HCT116 (cell line): Measurements from ENCODE around the gene HIPK2. TPM values are rescaled to one million over a fixed set of nuclear protein-coding genes. Genes with fewer than 3 reads are reported as not detected.

Experiments used
- ATAC-seq: fragments of 200-7000 bp; cut with Tn5 transposase; 2 replicates; pipeline ENCODE4 v1.9.1; 2020; ENCODE audit warnings: mild to moderate bottlenecking, moderate library complexity
- BruUV-seq: library from RNA; stranded (reverse); fragments of 400-500 nt; replicated peaks from 2 replicates; lab custom pipeline; 2021; lab: Mats Ljungman, UMichigan
- CTCF ChIA-PET: fragments of 300-600 bp; sonication (Branson Sonifier 250); formaldehyde crosslinking; loops from one replicate; lab custom pipeline; 2021; ENCODE audit warnings: antibody characterized with exemption; lab: Charles Lee
- POLR2A ChIA-PET: fragments of 300-600, 350-600 bp; sonication (Branson Sonifier 250); formaldehyde crosslinking; loops from one replicate; lab custom pipeline; 2021; ENCODE audit warnings: antibody characterized with exemption; lab: Charles Lee
- RAD21 ChIA-PET, 2 experiments: fragments of 300-600 bp; sonication (Branson Sonifier 250); formaldehyde crosslinking; loops; one replicate each; lab custom pipeline; 2023; ENCODE audit warnings: low total read pairs in 2 of 2; ENCODE audit not compliant: uncharacterized antibody in 2 of 2, unreplicated experiment in 2 of 2, low non-redundant PET in 1 of 2; lab: Charles Lee
- DNase-seq: peaks from one replicate; pipeline ENCODE4 v3.0.0-alpha.2; 2010; ENCODE audit warnings: low read depth, low spot score
- H2AFZ ChIP-seq: fragments of 200-600 bp; shearing (Covaris generic), sonication (generic); 2 replicates; pipeline ENCODE4 v1.6.1; 2017; ENCODE audit warnings: low read depth, mixed run types, mixed read lengths, antibody characterized with exemption, low read length; ENCODE audit not compliant: poor library complexity, severe bottlenecking
- H3K27ac ChIP-seq: 2 replicates; pipeline ENCODE4 v1.5.1; 2012; ENCODE audit warnings: low read depth, low read length
- H3K27me3 ChIP-seq: fragments of 200-600 bp; sonication (generic); 2 replicates; pipeline ENCODE4 v1.6.1; 2016; ENCODE audit warnings: mixed run types, low read length, mixed read lengths; ENCODE audit not compliant: insufficient read depth
- H3K36me3 ChIP-seq, 2 experiments: fragments of 200-500 bp in 1 of 2; fragments of 200-600 bp in 1 of 2; sonication (Bioruptor generic) in 1 of 2; sonication (generic) in 1 of 2; 2 replicates each; pipeline versions ENCODE4 v1.5.1 to v1.6.1; 2014 to 2016; ENCODE audit warnings: low read length in 2 of 2, inconsistent platforms in 1 of 2, mixed read lengths in 1 of 2, mixed run types in 1 of 2; ENCODE audit not compliant: insufficient read depth in 2 of 2, control insufficient read depth in 1 of 2
- H3K4me1 ChIP-seq, 2 experiments: fragments of 200-600 bp in 1 of 2; sonication (generic) in 1 of 2; 2 replicates each; pipeline versions ENCODE4 v1.5.1 to v1.6.1; 2012 to 2017; ENCODE audit warnings: low read length in 2 of 2, inconsistent platforms in 1 of 2, mild to moderate bottlenecking in 1 of 2, mixed read lengths in 1 of 2, mixed run types in 1 of 2, moderate library complexity in 1 of 2; ENCODE audit not compliant: insufficient read depth in 2 of 2, control insufficient read depth in 1 of 2
- H3K4me2 ChIP-seq: fragments of 200-600 bp; sonication (generic); 2 replicates; pipeline ENCODE4 v1.6.1; 2017; ENCODE audit warnings: mixed run types, low read length, mixed read lengths
- H3K4me3 ChIP-seq, 2 experiments: fragments of 200-600 bp in 1 of 2; sonication (generic) in 1 of 2; replicated peaks in 1 of 2; 2 replicates each; pipeline ENCODE4 v1.5.1; 2011 to 2016; ENCODE audit warnings: low read length in 2 of 2, control low read depth in 1 of 2, low read depth in 1 of 2, mild to moderate bottlenecking in 1 of 2, mixed read lengths in 1 of 2, mixed run types in 1 of 2
- H3K79me2 ChIP-seq: fragments of 200-600 bp; sonication (generic); 2 replicates; pipeline ENCODE4 v1.6.1; 2017; ENCODE audit warnings: mild to moderate bottlenecking, mixed run types, low read length, moderate library complexity, mixed read lengths; ENCODE audit not compliant: insufficient read depth
- H3K9ac ChIP-seq: fragments of 200-600 bp; sonication (generic); 2 replicates; pipeline ENCODE4 v1.6.1; 2016; ENCODE audit warnings: low read length, mixed read lengths
- H3K9me2 ChIP-seq: fragments of 200-600 bp; sonication (generic), shearing (Covaris generic); 2 replicates; pipeline ENCODE4 v1.6.1; 2017; ENCODE audit warnings: mixed run types, mild to moderate bottlenecking, moderate library complexity; ENCODE audit not compliant: insufficient read depth
- H3K9me3 ChIP-seq, 2 experiments: fragments of 200-500 bp in 1 of 2; fragments of 200-600 bp in 1 of 2; sonication (Bioruptor generic) in 1 of 2; sonication (generic) in 1 of 2; 2 replicates each; pipeline ENCODE4 v1.6.1; 2014 to 2017; ENCODE audit warnings: low read length in 2 of 2, mixed read lengths in 2 of 2, inconsistent platforms in 1 of 2, low read depth in 1 of 2, mild to moderate bottlenecking in 1 of 2, mixed run types in 1 of 2, moderate library complexity in 1 of 2; ENCODE audit not compliant: control insufficient read depth in 1 of 2, insufficient read depth in 1 of 2
- H4K20me1 ChIP-seq: fragments of 200-600 bp; sonication (generic), shearing (Covaris generic); 2 replicates; pipeline ENCODE4 v1.6.1; 2017; ENCODE audit warnings: mixed run types, mild to moderate bottlenecking, moderate library complexity; ENCODE audit not compliant: insufficient read depth
- CBX3 ChIP-seq: IDR thresholded peaks from 2 replicates; pipeline ENCODE4 v1.6.1; 2012; ENCODE audit warnings: low read depth
- ELF1 ChIP-seq: IDR thresholded peaks from 2 replicates; pipeline ENCODE4 v1.6.1; 2012; ENCODE audit warnings: low read depth, borderline replicate concordance
- EZH2phosphoT487 ChIP-seq: fragments of 200-600 bp; IDR thresholded peaks from 2 replicates; pipeline ENCODE4 v1.6.1; 2018; ENCODE audit warnings: antibody characterized with exemption, borderline replicate concordance
- FOSL1 ChIP-seq: IDR thresholded peaks from 2 replicates; pipeline ENCODE4 v1.6.1; 2012; ENCODE audit warnings: low read depth
- JUND ChIP-seq: IDR thresholded peaks from 2 replicates; pipeline ENCODE4 v1.6.1; 2012
- POLR2A ChIP-seq: IDR thresholded peaks from 2 replicates; pipeline ENCODE4 v1.7.0; 2011; ENCODE audit warnings: borderline replicate concordance; ENCODE audit not compliant: insufficient read depth, insufficient read length; ENCODE audit errors: extremely low read depth
- POLR2AphosphoS5 ChIP-seq: IDR thresholded peaks from 2 replicates; pipeline ENCODE4 v1.6.1; 2011; ENCODE audit warnings: mild to moderate bottlenecking, low read depth, low read length, moderate library complexity
- RAD21 ChIP-seq: IDR thresholded peaks from 2 replicates; pipeline ENCODE4 v1.6.1; 2012; ENCODE audit warnings: low read depth, mild to moderate bottlenecking
- SIN3A ChIP-seq: IDR thresholded peaks from 2 replicates; pipeline ENCODE4 v1.6.1; 2012; ENCODE audit warnings: low read depth
- SRF ChIP-seq: IDR thresholded peaks from 2 replicates; pipeline ENCODE4 v1.6.1; 2012; ENCODE audit warnings: low read depth
- TCF7L2 ChIP-seq: IDR thresholded peaks from 2 replicates; pipeline ENCODE4 v1.7.0; 2011; ENCODE audit warnings: borderline replicate concordance, inconsistent platforms; ENCODE audit not compliant: insufficient read depth, insufficient read length; ENCODE audit errors: extremely low read depth
- YY1 ChIP-seq: IDR thresholded peaks from 2 replicates; pipeline ENCODE4 v1.6.1; 2011; ENCODE audit warnings: low read length, low read depth, moderate library complexity, mild to moderate bottlenecking; ENCODE audit not compliant: insufficient replicate concordance; ENCODE audit errors: extremely low read depth
- ZFX ChIP-seq: fragments of 450-650 bp; IDR thresholded peaks from 2 replicates; pipeline ENCODE4 v1.6.1; 2017
- intact Hi-C: fragments of 100-400 bp; cut with micrococcal nuclease; formaldehyde crosslinking; loops from 2 replicates; pipeline ENCODE4 v1.10.0; 2022
- total RNA-seq: library from RNA; stranded (reverse); gene quantifications from one replicate; pipeline ENCODE4 v1.2.1, GENCODE V29; 2021; ENCODE audit not compliant: unreplicated experiment
- TF ChIP-seq, protein P1 (sequence below), 3 experiments: fragments of 200-600 bp in 1 of 3; sonication (generic) in 1 of 3; IDR thresholded peaks in 2 of 3; conservative IDR thresholded peaks in 1 of 3; 2 replicates each; pipeline ENCODE4 v1.5.1; 2012 to 2017; ENCODE audit warnings: low read depth in 2 of 3, low read length in 2 of 3, antibody characterized with exemption in 1 of 3, borderline replicate concordance in 1 of 3, control low read depth in 1 of 3, mild to moderate bottlenecking in 1 of 3, mixed read lengths in 1 of 3, mixed run types in 1 of 3, moderate library complexity in 1 of 3; ENCODE audit not compliant: insufficient read depth in 1 of 3
- TF ChIP-seq, protein P2 (sequence below): IDR thresholded peaks from 2 replicates; pipeline ENCODE4 v1.6.1; 2011; ENCODE audit warnings: mild to moderate bottlenecking, low read length, moderate library complexity; ENCODE audit not compliant: insufficient replicate concordance; ENCODE audit errors: extremely low read depth

Gene HIPK2
- total RNA-seq, 1 experiment from 2014 or later: 49.5 TPM

DNA sequence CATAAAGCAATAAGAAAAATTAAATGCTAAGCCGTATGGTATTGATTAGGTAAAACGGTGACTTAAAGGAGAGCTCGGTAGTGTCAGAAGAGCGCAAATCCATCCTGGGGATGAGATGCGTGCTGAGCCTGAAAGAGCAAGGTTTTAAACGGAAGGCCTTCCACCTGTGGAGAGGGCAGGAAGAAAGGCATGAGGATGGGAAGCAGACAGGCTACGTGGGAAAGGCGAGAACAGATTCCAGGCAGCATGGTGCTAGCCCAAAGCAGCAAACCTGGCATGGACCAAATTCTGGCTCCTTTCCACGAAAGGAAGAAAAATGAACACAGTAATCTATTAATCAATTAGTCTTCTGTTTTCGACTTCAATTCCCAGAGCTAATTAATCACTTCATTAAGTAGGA is 103.5 kb downstream of the HIPK2 start:
- Histone ChIP-seq H3K27ac (no peak overlapping the region), H3K36me3 (no peaks in the 10 kb centered on the region), H3K9me3 (no peaks in the 10 kb centered on the region), H3K9me2 (no peaks in the 10 kb centered on the region), H3K9ac (no peak overlapping the region), H3K27me3 (no peaks in the 10 kb centered on the region), H3K4me3 (no peak overlapping the region), H3K4me2 (no peak overlapping the region), H4K20me1 (no peaks in the 10 kb centered on the region), H3K79me2 (peaks cover 7% of the 10 kb centered on the region), H2AFZ (no peak overlapping the region), H3K4me1 (peaks cover 5 to 48% of the 10 kb centered on the region in 2 experiments)
- ChIA-PET RAD21 (no interaction called here), CTCF (no interaction called here), POLR2A (no interaction called here)
- no peak for DNase-seq
- no peak for ATAC-seq
- intact Hi-C loops: no loop called here
- TF ChIP-seq EZH2phosphoT487: no peak
- no peak for TF ChIP-seq YY1
- TF ChIP-seq TCF7L2: no peak
- no peak for TF ChIP-seq CBX3
- TF ChIP-seq ZFX: no peak
- no peak for TF ChIP-seq ELF1
- no peak for TF ChIP-seq RAD21
- no peak for TF ChIP-seq POLR2A
- TF ChIP-seq, protein P1, sequence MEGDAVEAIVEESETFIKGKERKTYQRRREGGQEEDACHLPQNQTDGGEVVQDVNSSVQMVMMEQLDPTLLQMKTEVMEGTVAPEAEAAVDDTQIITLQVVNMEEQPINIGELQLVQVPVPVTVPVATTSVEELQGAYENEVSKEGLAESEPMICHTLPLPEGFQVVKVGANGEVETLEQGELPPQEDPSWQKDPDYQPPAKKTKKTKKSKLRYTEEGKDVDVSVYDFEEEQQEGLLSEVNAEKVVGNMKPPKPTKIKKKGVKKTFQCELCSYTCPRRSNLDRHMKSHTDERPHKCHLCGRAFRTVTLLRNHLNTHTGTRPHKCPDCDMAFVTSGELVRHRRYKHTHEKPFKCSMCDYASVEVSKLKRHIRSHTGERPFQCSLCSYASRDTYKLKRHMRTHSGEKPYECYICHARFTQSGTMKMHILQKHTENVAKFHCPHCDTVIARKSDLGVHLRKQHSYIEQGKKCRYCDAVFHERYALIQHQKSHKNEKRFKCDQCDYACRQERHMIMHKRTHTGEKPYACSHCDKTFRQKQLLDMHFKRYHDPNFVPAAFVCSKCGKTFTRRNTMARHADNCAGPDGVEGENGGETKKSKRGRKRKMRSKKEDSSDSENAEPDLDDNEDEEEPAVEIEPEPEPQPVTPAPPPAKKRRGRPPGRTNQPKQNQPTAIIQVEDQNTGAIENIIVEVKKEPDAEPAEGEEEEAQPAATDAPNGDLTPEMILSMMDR (IDR thresholded peaks at IDR 0.05 in 2 of 3, conservative IDR thresholded peaks at IDR 0.05 in 1 of 3; ENCODE audit: borderline replicate concordance in 1 of 3, insufficient read depth in 1 of 3, low read depth in 2 of 3, low read length in 2 of 3): no peak
- TF ChIP-seq FOSL1: no peak
- TF ChIP-seq SRF: no peak
- TF ChIP-seq JUND: no peak
- TF ChIP-seq POLR2AphosphoS5: no peak
- TF ChIP-seq, protein P2, sequence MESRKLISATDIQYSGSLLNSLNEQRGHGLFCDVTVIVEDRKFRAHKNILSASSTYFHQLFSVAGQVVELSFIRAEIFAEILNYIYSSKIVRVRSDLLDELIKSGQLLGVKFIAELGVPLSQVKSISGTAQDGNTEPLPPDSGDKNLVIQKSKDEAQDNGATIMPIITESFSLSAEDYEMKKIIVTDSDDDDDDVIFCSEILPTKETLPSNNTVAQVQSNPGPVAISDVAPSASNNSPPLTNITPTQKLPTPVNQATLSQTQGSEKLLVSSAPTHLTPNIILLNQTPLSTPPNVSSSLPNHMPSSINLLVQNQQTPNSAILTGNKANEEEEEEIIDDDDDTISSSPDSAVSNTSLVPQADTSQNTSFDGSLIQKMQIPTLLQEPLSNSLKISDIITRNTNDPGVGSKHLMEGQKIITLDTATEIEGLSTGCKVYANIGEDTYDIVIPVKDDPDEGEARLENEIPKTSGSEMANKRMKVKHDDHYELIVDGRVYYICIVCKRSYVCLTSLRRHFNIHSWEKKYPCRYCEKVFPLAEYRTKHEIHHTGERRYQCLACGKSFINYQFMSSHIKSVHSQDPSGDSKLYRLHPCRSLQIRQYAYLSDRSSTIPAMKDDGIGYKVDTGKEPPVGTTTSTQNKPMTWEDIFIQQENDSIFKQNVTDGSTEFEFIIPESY: no peak
- TF ChIP-seq SIN3A: no peak
- BruUV-seq: no TSS peak
